A204.1 (cell line): Measurements from ENCODE around the gene GALNTL6.
A peak's percentile ranks its signal among the peaks of the same experiment; 100 is the strongest.
"Not testable (repeated sequence)": the region's sequence is repeated elsewhere in the genome, so short reads cannot be mapped to it uniquely, and the experiment has no call there.

ENCODE experiments used
- FAIRE-seq: peaks from 2 replicates; lab custom pipeline; 2012; peaks lifted over from hg19 to GRCh38; lab: Jason Lieb, UNC

Gene GALNTL6

GRCh38 chr4:172995161-172995560 is 1182.0 kb downstream of the GALNTL6 start:
- FAIRE-seq = no peak

DNA sequence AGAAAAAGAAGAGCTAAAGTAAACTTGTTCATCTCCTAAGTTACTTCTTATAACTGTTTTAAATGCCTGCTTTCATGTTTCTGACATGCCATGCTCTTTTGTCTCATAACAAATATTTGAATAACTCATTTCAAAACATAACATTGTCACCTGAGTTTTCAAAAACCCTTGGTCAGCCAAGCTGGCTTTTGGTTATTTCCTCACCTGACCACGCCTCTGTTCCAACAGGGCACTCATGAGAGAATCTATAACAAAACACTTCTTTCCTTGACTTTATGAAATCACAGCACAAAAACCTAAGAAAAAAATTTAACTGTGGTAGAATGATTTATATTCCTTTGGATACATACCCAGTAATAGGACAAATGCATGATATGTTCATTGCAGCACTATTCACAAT is 1182.5 kb downstream of the GALNTL6 start:
- FAIRE-seq = no peak

GRCh38 chr4:172996571-172997216 is 1183.5 kb downstream of the GALNTL6 start:
- no peak for FAIRE-seq

DNA sequence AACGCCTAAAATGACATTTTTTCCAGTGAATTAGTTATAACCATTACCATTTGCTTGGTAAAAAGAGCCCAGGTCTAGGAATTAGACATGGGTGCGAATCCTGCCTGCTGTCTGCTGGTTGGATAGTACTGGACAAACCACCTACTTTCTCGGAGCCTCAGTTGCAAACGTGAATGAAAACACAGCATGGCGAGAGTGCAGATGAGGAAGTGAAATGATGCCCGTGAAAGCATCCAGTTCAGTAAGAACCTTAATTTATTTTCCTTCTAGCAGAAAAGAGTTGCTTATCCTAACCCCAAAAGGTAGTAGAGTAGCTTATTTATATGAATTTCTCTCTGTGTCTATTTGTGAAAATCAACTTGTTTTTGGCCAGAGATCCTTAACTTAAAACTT is 1184.0 kb downstream of the GALNTL6 start:
- no peak for FAIRE-seq

DNA sequence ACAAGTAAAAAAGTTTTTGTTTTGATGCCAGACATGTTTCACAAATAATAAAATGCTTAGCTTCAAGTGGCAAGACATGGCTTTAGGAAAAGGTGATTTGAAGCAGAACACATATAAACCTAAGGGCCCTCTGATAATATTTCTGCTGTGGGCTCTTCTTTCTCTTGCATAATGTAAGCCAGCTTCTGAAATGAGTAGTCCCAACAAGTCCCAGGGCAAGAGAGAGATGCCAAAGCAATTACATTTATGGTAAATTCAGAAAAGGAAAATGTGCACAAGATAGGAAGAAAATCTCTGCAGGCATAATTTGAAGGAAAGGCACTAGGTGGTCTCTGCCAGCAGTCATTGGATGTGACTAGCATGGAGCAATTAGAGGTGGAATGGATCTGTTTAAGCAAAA is 1184.7 kb downstream of the GALNTL6 start:
- no peak for FAIRE-seq

- no peak for FAIRE-seq
Measured at GRCh38 chr4:172998527-172999469, 1185.6 kb downstream of the GALNTL6 start.

GRCh38 chr4:173001571-173001970 is 1188.4 kb downstream of the GALNTL6 start:
- no peak for FAIRE-seq

DNA sequence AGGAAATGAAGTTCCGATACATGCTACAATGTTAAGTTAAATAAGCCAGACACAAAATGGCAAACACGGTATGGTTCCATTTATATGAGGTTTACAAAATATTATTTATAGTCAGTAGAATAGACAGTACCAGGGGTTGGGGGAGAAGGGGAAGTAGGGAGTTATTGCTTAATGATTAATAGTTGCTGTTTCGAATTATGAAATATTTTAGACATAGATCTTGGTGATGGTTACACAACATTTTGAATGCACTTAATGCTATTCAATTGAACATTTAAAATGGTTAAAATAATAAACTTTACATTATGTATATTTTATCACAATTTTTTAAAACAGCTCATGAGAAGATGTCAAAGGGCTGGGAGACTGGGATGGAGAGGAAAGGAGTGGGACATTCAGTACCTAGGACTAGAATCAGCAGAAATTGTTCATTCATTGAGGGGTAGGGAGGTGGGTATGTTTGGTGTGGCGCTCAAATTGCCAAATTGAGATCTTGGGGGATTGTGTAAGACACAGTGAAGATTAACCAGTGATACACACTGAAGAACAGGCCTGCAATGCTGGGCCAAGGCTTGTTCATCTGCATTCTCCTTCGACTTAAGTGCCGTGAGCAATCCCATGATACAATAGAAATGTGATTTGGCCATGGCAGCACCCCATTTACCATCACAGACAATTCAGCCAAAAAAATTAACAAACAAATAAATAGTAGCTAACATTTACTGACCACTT is 1189.8 kb downstream of the GALNTL6 start:
- FAIRE-seq = no peak

DNA sequence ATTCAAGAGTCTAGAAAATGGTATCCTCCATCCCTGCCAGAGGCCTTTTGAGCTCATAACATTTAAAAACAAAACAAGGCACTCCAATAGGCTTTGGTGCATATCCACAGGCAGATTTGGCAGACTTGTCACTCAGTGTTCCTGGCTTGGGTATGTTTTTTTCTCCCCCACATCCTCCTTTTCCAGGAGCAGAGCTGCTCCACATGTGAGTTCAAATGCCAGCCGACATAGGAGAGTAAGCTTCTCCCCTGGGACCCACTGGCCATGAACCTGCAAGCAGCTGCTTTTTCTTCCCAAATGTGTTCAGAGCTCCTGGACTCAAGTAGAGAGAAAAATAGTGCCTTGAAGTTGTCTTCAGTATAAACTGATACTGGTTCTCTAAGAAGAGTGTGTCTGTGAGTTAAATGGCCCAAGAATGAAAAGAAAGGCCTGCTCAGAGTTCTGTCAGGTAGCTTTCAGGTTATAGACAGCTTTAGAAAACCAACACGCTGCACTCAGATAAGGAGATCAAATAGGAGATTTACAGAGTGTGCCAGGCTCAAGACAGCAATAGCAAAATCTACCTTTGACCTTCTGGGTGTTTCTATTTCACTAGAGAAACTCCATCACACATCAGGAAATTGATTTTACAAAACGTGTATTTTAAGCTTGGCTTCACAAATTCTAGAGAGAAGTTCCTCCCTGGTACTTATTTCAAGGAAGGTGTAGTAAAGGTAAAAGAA is 1192.9 kb downstream of the GALNTL6 start:
- no peak for FAIRE-seq

DNA sequence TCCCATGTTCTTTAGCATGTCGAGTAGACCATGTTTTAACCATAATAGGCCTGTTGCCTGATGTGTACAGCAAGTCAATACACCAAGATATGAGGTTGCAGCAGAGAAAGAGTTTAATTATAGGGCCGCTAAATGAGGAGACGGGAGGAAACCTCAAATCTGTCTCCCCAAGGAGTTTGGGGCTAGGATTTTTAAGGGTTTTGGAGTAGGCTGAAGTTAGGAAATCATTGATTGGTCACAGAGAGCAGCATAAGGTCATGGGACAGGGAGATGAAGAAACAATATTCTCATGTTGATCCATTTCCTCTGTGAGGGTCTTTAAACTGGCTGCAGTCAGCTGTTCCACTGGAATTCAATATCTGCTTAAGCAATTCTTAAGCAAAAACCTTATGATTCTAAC is 1195.2 kb downstream of the GALNTL6 start:
- no peak for FAIRE-seq

GRCh38 chr4:173009129-173009823 is 1196.1 kb downstream of the GALNTL6 start:
- no peak for FAIRE-seq

DNA sequence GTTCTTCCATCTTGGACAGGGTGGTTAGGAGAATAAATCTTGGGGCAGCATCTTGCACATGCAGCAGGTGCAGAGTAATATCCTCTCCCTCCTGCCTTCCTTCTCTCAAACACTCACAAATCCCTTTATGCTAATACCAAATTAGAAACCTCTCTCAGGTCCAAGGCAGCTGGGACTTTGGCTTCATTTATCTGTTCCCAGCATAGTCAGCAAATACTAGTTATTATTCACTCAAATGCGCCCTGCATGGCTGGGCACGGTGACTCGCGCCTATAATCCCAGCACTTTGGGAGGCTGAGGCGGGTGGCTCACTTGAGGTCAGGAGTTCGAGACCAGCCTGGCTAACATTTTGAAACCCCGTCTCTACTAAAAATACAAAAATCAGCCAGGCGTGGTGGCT is 1199.4 kb downstream of the GALNTL6 start:
- FAIRE-seq = no peak

- FAIRE-seq = peak; percentile 83
Measured at GRCh38 chr4:173013232-173013930, 1200.2 kb downstream of the GALNTL6 start.

- FAIRE-seq = no peak
Measured at GRCh38 chr4:173014113-173014558, 1200.9 kb downstream of the GALNTL6 start.

GRCh38 chr4:173014836-173015235 is 1201.6 kb downstream of the GALNTL6 start:
- no peak for FAIRE-seq

- no peak for FAIRE-seq
Measured at GRCh38 chr4:173017802-173018201, 1204.6 kb downstream of the GALNTL6 start.

- FAIRE-seq = no peak
Measured at GRCh38 chr4:173018446-173018845, 1205.2 kb downstream of the GALNTL6 start.

DNA sequence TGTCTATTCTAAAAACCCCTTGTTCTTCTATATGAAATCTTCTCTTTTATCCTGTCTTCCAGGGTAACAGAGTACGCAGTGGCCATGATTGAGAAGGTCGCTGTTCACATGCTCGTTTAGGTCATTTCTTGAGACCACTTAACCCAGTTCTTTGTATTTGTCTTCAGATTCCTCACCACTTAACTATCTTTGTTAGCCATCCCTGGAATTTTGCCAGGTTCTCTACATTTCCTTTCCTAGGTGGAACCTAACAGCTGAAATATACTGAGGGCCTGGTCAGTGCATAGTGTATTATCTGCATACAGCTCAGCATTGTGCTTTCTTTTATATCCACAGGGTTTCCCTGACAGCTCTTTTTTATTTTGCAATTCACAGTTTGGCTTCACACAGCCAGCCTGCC is 1206.5 kb downstream of the GALNTL6 start:
- FAIRE-seq = no peak

- not testable (repeated sequence) for FAIRE-seq
Measured at GRCh38 chr4:173021746-173022573, 1208.8 kb downstream of the GALNTL6 start.

- FAIRE-seq = no peak
Measured at GRCh38 chr4:173024203-173024602, 1211.0 kb downstream of the GALNTL6 start.
